ENCODE results near the gene METAP1D.

METAP1D gene

GRCh38 chr2:172093416-172094293 lies 93.9 kb downstream of the METAP1D start:
- no peak for DNase-seq

- peak; percentile 25 for DNase-seq
Measured at GRCh38 chr2:172094294-172095145, 94.8 kb downstream of the METAP1D start.

- peak; percentile 61 for DNase-seq
Measured at GRCh38 chr2:172095146-172095904, 95.6 kb downstream of the METAP1D start.

GRCh38 chr2:172095905-172096625 lies 96.3 kb downstream of the METAP1D start:
- peak; percentile 57 for DNase-seq

GRCh38 chr2:172096626-172097547 lies 97.1 kb downstream of the METAP1D start:
- DNase-seq: peak; percentile 59

GRCh38 chr2:172097557-172098131 lies 97.9 kb downstream of the METAP1D start:
- no peak for DNase-seq

- DNase-seq: no peak
Measured at GRCh38 chr2:172098287-172098649, 98.5 kb downstream of the METAP1D start.

- DNase-seq: no peak
Measured at GRCh38 chr2:172098650-172099471, 99.1 kb downstream of the METAP1D start.

GRCh38 chr2:172099472-172100079 lies 99.8 kb downstream of the METAP1D start:
- DNase-seq: no peak

- DNase-seq: no peak
Measured at GRCh38 chr2:172100080-172100934, 100.6 kb downstream of the METAP1D start.

GRCh38 chr2:172100935-172101820 lies 101.4 kb downstream of the METAP1D start:
- DNase-seq: peak; percentile 40

- DNase-seq: no peak
Measured at GRCh38 chr2:172101821-172102390, 102.2 kb downstream of the METAP1D start.

GRCh38 chr2:172102391-172103359 lies 102.9 kb downstream of the METAP1D start, which contains the start of gene DLX2:
Gene DLX2, minus strand, starts transcription at chr2:172102900. Its CDS starts 362 bp downstream, at chr2:172102538.
- peak; percentile 94 for DNase-seq

- peak; percentile 64 for DNase-seq
Measured at GRCh38 chr2:172103471-172104272, 103.9 kb downstream of the METAP1D start.
